HepG2 (cell line): ENCODE data around the gene STAT5A. TPM values are rescaled to one million over a fixed set of nuclear protein-coding genes. Genes with fewer than 3 reads are reported as not detected.

Experiments used
- CENPX ChIP-seq: sonication (generic); formaldehyde crosslinking; IDR thresholded peaks from 2 replicates; pipeline ENCODE4 v1.9.0; 2021; ENCODE audit warnings: mild to moderate bottlenecking, missing genetic modification reagents, moderate library complexity
- MATR3 ChIP-seq: sonication (generic); formaldehyde crosslinking; IDR thresholded peaks from 2 replicates; pipeline ENCODE4 v1.4.0; 2020; ENCODE audit warnings: missing genetic modification reagents
- MIER2 ChIP-seq: IDR thresholded peaks from 2 replicates; pipeline ENCODE4 v1.6.1; 2016; ENCODE audit warnings: missing biosample characterization, missing genetic modification reagents
- PRMT3 ChIP-seq: sonication (generic); formaldehyde crosslinking; IDR thresholded peaks from 2 replicates; pipeline ENCODE4 v1.8.1; 2022; ENCODE audit warnings: low read depth, mild to moderate bottlenecking, moderate library complexity, missing genetic modification reagents, borderline replicate concordance
- RERE ChIP-seq: IDR thresholded peaks from 2 replicates; pipeline ENCODE4 v1.6.1; 2016; ENCODE audit warnings: low read depth, missing genetic modification reagents, missing compliant biosample characterization
- REXO4 ChIP-seq: sonication (generic); formaldehyde crosslinking; IDR thresholded peaks from 2 replicates; pipeline ENCODE4 v1.8.0; 2022; ENCODE audit warnings: missing genetic modification reagents, mild to moderate bottlenecking, borderline replicate concordance
- SMARCC2 ChIP-seq: fragments of 450-650 bp; IDR thresholded peaks from 2 replicates; pipeline ENCODE4 v1.6.1; 2017; ENCODE audit warnings: antibody characterized with exemption, mild to moderate bottlenecking
- SRSF9 ChIP-seq: fragments of 200-400 bp; formaldehyde crosslinking; IDR thresholded peaks from 2 replicates; pipeline ENCODE4 v1.6.1; 2018; ENCODE audit warnings: borderline replicate concordance, mild to moderate bottlenecking, low read depth, low read length; ENCODE audit not compliant: insufficient read depth, poor library complexity, severe bottlenecking
- YY1 ChIP-seq: IDR thresholded peaks from 2 replicates; pipeline ENCODE4 v1.6.1; 2011; ENCODE audit warnings: low read length, low read depth, moderate library complexity, mild to moderate bottlenecking; ENCODE audit not compliant: insufficient read depth, insufficient replicate concordance
- ZKSCAN8 ChIP-seq: IDR thresholded peaks from 2 replicates; pipeline ENCODE4 v1.6.1; 2016; ENCODE audit warnings: borderline replicate concordance, missing genetic modification reagents, missing compliant biosample characterization
- ZNF101 ChIP-seq: sonication (generic); formaldehyde crosslinking; IDR thresholded peaks from 2 replicates; pipeline ENCODE4 v1.4.0; 2020; ENCODE audit warnings: mild to moderate bottlenecking, low read depth, missing genetic modification reagents, borderline replicate concordance
- ZNF124 ChIP-seq: sonication (generic); formaldehyde crosslinking; IDR thresholded peaks from 2 replicates; pipeline ENCODE4 v1.4.0; 2020; ENCODE audit warnings: missing genetic modification reagents
- ZNF235 ChIP-seq: sonication (generic); formaldehyde crosslinking; IDR thresholded peaks from 2 replicates; pipeline ENCODE4 v1.8.1; 2023; ENCODE audit warnings: mild to moderate bottlenecking, missing genetic modification reagents, borderline replicate concordance
- ZNF510 ChIP-seq: sonication (generic); formaldehyde crosslinking; IDR thresholded peaks from 2 replicates; pipeline ENCODE4 v1.4.0; 2020; ENCODE audit warnings: low read depth, mild to moderate bottlenecking, missing genetic modification reagents
- polyA plus RNA-seq, 8 experiments: library from polyadenylated mRNA; depleted of rRNA in 3 of 8; stranded (reverse) in 7 of 8; unstranded in 1 of 8; fragments of >200 nt; fragmentation: Illumina TruSeq in 4 of 8; extraction: Trizol in 4 of 8; gene quantifications; 2 replicates each; pipeline versions ENCODE4 v1.2.1 to v1.2.3, GENCODE V29; 2011 to 2016; ENCODE audit warnings: low read depth in 4 of 8, missing spikeins in 1 of 8, mixed read lengths in 1 of 8; ENCODE audit not compliant: insufficient read depth in 1 of 8
- total RNA-seq, 5 experiments: library from RNA; depleted of rRNA; stranded (reverse); fragments of >200 nt; fragmentation: Illumina TruSeq; extraction: Trizol; gene quantifications; 2 replicates each; pipeline ENCODE4 v1.2.3, GENCODE V29; 2016; ENCODE audit warnings: low read depth in 1 of 5
- TF ChIP-seq, protein P1 (sequence below): sonication (generic); formaldehyde crosslinking; IDR thresholded peaks from 2 replicates; pipeline ENCODE4 v1.5.1; 2020; ENCODE audit warnings: mild to moderate bottlenecking, moderate library complexity, missing genetic modification reagents
- TF ChIP-seq, protein P2 (sequence below): IDR thresholded peaks from 2 replicates; pipeline ENCODE4 v1.6.1; 2016; ENCODE audit warnings: mild to moderate bottlenecking
- TF ChIP-seq, protein P3 (sequence below): sonication (generic); formaldehyde crosslinking; IDR thresholded peaks from 2 replicates; pipeline ENCODE4 v1.8.0; 2022; ENCODE audit warnings: missing genetic modification reagents, mild to moderate bottlenecking, inconsistent platforms, borderline replicate concordance

STAT5A gene
- total and polyA plus RNA-seq, 2 of the 13 experiments (the other 11 are each of a cell fraction or from before 2014, with no cell fraction given) = 1.4 to 4.1 TPM

DNA sequence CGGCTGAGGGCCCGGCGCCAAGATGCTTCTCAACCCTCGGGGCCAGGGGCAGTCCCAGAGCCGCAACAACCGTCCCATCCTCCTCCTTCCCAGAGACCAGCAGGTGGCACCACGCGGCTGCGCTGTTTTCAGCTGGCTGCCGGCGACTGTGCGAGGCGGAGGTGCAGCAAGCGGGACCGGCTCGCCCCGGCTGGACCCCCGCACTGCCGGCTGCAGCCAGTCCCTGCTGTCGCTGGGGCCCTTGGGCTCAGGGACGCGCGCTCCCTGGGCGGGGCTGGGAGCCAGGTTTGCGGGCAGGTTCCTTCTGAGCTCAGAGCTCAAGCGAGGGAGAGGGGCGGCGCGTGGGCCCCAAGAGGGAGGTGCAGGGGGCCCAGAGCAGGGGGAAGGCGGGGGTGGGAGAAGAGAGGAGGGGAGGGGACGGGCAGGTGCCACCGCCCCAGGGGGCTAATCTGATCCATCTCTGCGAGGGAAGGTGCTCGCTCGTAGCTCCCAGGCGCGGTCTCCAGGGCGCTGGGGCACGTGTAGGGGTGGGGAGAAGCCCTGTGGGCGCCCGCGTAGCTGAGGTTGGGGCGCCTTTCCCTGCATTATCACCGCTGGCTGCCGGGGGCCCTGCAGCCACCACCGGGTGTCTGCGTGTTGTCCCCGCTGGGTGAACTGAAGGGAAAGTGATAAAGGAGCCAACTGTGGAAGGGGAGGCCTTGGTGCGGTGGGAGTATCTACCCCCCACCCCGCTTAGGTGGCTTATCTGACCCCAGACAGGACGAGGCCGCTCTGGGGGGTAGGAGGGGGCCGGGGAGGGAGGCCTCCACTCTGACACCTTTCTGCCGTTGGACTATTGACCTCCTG is 24.2 kb downstream of the STAT5A start (continued):
- TF ChIP-seq PRMT3 (CRISPR knock-in tag) = 0 out of 2 replicates have a peak, but pooled peaks have one; percentile 57
- TF ChIP-seq CENPX (CRISPR knock-in tag) = no peak
- TF ChIP-seq SRSF9 = no peak
- no peak for TF ChIP-seq MATR3 (CRISPR knock-in tag)
- TF ChIP-seq RERE (CRISPR knock-in tag) = no peak
- TF ChIP-seq ZKSCAN8 = no peak
- peak; percentile 96 for TF ChIP-seq ZNF124 (CRISPR knock-in tag)
- TF ChIP-seq, protein P1, sequence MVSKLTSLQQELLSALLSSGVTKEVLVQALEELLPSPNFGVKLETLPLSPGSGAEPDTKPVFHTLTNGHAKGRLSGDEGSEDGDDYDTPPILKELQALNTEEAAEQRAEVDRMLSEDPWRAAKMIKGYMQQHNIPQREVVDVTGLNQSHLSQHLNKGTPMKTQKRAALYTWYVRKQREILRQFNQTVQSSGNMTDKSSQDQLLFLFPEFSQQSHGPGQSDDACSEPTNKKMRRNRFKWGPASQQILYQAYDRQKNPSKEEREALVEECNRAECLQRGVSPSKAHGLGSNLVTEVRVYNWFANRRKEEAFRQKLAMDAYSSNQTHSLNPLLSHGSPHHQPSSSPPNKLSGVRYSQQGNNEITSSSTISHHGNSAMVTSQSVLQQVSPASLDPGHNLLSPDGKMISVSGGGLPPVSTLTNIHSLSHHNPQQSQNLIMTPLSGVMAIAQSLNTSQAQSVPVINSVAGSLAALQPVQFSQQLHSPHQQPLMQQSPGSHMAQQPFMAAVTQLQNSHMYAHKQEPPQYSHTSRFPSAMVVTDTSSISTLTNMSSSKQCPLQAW (CRISPR knock-in tag) = peak; percentile 88
- TF ChIP-seq REXO4 (CRISPR knock-in tag) = no peak
- TF ChIP-seq, protein P2, sequence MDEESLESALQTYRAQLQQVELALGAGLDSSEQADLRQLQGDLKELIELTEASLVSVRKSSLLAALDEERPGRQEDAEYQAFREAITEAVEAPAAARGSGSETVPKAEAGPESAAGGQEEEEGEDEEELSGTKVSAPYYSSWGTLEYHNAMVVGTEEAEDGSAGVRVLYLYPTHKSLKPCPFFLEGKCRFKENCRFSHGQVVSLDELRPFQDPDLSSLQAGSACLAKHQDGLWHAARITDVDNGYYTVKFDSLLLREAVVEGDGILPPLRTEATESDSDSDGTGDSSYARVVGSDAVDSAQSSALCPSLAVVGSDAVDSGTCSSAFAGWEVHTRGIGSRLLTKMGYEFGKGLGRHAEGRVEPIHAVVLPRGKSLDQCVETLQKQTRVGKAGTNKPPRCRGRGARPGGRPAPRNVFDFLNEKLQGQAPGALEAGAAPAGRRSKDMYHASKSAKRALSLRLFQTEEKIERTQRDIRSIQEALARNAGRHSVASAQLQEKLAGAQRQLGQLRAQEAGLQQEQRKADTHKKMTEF = no peak; the same call in none of the 2 replicates
- TF ChIP-seq ZNF101 (CRISPR knock-in tag) = no peak
- TF ChIP-seq SMARCC2 = no peak
- TF ChIP-seq ZNF235 = 0 out of 2 replicates have a peak, but pooled peaks have one; percentile 57
- TF ChIP-seq ZNF510 (CRISPR knock-in tag) = 0 out of 2 replicates have a peak, but pooled peaks have one; percentile 51
- TF ChIP-seq YY1 = peak; percentile 68
- TF ChIP-seq MIER2 (CRISPR knock-in tag) = no peak
- TF ChIP-seq, protein P3, sequence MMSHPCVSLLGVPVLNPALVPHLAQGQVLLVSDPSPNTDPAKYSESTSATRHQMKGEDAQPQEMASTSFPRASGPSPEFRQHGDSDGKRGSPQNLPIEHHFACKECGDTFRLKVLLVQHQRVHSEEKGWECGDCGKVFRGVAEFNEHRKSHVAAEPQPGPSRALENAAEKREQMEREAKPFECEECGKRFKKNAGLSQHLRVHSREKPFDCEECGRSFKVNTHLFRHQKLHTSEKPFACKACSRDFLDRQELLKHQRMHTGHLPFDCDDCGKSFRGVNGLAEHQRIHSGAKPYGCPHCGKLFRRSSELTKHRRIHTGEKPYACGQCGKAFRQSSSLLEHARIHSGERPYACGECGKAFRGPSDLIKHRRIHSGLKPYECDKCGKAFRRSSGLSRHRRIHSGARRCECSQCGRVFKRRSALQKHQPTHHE (CRISPR knock-in tag) = no peak
